ENCODE data around the gene FAT1. TPM values are rescaled to one million over a fixed set of nuclear protein-coding genes. Genes with fewer than 3 reads are reported as not detected.
"Not testable (repeated sequence)": the region's sequence is repeated elsewhere in the genome, so short reads cannot be mapped to it uniquely, and the experiment has no call there.

Gene FAT1
- total RNA-seq, 1 donor from 2014 or later: 67.7 TPM

DNA sequence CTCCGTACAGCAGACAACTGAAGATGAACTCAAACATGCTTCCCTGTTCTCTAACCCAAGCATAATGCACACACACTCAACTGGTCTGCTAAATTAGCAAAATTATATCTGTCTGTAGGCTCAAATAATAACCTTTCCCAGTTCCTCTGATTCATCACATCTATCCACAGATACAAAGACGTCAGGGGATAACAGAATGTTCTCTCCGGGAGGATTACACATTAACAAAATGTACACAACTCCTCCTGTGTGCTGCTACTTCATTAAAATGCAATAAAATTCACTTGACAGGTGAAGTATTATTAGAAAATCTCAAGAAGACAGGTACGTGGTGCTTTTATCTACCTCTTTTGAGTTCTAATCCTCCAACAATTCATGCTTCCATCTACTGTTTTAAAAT lies 57.4 kb downstream of the FAT1 start:
- DNase-seq (ENCODE audit: low spot score): no peak
- Mint-ChIP-seq H3K9me3 (ENCODE audit: unreplicated experiment) (no peaks in the 10 kb centered on the region), H3K27ac (ENCODE audit: unreplicated experiment) (no peak overlapping the region), H3K4me3 (ENCODE audit: unreplicated experiment) (no peak overlapping the region), H3K27me3 (ENCODE audit: unreplicated experiment) (peaks cover 3% of the 10 kb centered on the region), H3K4me1 (ENCODE audit: unreplicated experiment) (no peaks in the 10 kb centered on the region), H3K36me3 (ENCODE audit: low read depth, unreplicated experiment) (peaks cover 4% of the 10 kb centered on the region)
- TF ChIP-seq, protein P1, sequence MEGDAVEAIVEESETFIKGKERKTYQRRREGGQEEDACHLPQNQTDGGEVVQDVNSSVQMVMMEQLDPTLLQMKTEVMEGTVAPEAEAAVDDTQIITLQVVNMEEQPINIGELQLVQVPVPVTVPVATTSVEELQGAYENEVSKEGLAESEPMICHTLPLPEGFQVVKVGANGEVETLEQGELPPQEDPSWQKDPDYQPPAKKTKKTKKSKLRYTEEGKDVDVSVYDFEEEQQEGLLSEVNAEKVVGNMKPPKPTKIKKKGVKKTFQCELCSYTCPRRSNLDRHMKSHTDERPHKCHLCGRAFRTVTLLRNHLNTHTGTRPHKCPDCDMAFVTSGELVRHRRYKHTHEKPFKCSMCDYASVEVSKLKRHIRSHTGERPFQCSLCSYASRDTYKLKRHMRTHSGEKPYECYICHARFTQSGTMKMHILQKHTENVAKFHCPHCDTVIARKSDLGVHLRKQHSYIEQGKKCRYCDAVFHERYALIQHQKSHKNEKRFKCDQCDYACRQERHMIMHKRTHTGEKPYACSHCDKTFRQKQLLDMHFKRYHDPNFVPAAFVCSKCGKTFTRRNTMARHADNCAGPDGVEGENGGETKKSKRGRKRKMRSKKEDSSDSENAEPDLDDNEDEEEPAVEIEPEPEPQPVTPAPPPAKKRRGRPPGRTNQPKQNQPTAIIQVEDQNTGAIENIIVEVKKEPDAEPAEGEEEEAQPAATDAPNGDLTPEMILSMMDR (IDR thresholded peaks at IDR 0.05; ENCODE audit: unreplicated experiment): no peak

DNA sequence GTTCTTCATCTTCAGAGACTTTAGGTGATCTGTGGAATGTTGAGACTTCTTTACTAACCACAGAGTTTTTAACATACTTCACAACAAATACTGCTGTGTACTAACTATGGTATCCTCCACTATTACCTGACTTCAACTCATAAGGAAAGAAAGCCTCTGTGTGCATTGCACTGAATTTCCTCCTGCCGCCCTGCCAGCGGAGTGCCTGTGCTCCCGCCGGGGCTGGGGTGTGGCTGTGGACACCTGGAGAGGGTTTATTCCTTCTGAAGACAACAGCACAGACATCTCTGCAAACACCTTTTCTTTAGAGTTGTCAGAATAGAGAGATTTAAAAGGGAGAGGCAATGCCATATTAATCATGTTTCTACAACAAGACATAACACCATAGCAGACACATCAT lies 63.3 kb downstream of the FAT1 start:
- Mint-ChIP-seq H3K9me3 (ENCODE audit: unreplicated experiment) (no peaks in the 10 kb centered on the region), H3K4me1 (ENCODE audit: unreplicated experiment) (peaks cover 3% of the 10 kb centered on the region), H3K36me3 (ENCODE audit: low read depth, unreplicated experiment) (no peaks in the 10 kb centered on the region), H3K4me3 (ENCODE audit: unreplicated experiment) (no peak overlapping the region), H3K27ac (ENCODE audit: unreplicated experiment) (no peak overlapping the region), H3K27me3 (ENCODE audit: unreplicated experiment) (peaks cover 5% of the 10 kb centered on the region)
- DNase-seq (ENCODE audit: low spot score): no peak
- TF ChIP-seq, protein P1 (IDR thresholded peaks at IDR 0.05; ENCODE audit: unreplicated experiment): no peak

DNA sequence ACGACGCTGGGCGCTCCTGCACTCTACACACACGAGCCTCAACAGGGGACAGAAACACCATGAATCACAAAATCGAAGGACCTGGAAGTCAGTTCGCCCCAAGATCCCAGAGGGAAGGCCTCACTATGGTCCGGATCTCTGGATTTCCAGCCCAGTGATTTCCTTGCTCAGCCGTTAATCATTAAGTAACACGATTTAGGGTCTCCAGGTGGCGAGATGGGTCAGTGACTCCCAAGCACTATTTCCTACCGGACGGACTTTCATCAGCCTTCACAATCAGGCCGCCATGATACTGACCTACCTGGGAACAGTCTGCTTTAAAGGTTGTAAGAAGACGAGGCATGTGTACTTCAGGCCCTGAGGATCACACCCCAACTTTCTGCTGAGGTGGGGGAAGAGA lies 63.7 kb downstream of the FAT1 start:
- peaks cover 3% of the 10 kb centered on the region for H3K4me1 Mint-ChIP-seq (ENCODE audit: unreplicated experiment)
- H3K36me3 Mint-ChIP-seq (ENCODE audit: low read depth, unreplicated experiment): no peaks in the 10 kb centered on the region
- peaks cover 5% of the 10 kb centered on the region for H3K27me3 Mint-ChIP-seq (ENCODE audit: unreplicated experiment)
- no peaks in the 10 kb centered on the region for H3K9me3 Mint-ChIP-seq (ENCODE audit: unreplicated experiment)
- H3K4me3 Mint-ChIP-seq (ENCODE audit: unreplicated experiment): no peak overlapping the region
- no peak overlapping the region for H3K27ac Mint-ChIP-seq (ENCODE audit: unreplicated experiment)
- no peak for DNase-seq (ENCODE audit: low spot score)
- TF ChIP-seq, protein P1 (IDR thresholded peaks at IDR 0.05; ENCODE audit: unreplicated experiment): no peak

DNA sequence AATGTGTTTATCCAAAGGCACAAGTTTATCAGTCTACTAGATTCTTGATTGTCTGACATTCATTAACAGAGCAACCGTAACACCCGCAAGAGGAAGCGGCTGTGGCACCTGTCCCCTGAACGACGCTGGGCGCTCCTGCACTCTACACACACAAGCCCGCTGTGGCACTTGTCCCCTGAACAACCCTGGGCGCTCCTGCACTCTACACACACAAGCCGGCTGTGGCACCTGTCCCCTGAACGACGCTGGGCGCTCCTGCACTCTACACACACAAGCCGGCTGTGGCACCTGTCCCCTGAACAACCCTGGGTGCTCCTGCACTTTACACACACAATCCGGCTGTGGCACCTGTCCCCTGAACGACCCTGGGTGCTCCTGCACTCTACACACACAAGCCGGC lies 64.2 kb downstream of the FAT1 start:
- not testable (repeated sequence) for H3K9me3 Mint-ChIP-seq (ENCODE audit: unreplicated experiment); H3K27ac Mint-ChIP-seq (ENCODE audit: unreplicated experiment); H3K4me1 Mint-ChIP-seq (ENCODE audit: unreplicated experiment); H3K27me3 Mint-ChIP-seq (ENCODE audit: unreplicated experiment); H3K4me3 Mint-ChIP-seq (ENCODE audit: unreplicated experiment); DNase-seq (ENCODE audit: low spot score); H3K36me3 Mint-ChIP-seq (ENCODE audit: low read depth, unreplicated experiment)

DNA sequence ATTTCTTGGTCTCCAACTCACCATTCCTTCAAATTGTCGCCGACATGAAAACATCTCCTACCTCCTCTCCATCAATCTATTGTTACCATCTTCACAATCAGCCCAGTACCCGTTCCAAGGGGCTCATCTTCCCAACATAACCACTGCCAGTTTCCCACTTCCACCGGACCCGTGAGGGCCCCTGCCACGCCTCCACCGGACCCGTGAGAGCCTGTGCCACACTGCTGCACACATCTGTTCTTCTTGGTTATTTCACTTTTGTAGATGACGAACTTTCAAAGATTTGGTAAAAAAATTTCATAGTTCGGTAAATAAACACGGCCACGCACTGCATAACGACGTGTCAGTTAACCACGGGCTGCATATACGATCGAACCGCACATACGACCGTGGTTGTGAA lies 65.0 kb downstream of the FAT1 start:
- Mint-ChIP-seq H3K27ac (ENCODE audit: unreplicated experiment) (no peak overlapping the region), H3K27me3 (ENCODE audit: unreplicated experiment) (peaks cover 5% of the 10 kb centered on the region), H3K36me3 (ENCODE audit: low read depth, unreplicated experiment) (no peaks in the 10 kb centered on the region), H3K9me3 (ENCODE audit: unreplicated experiment) (no peaks in the 10 kb centered on the region), H3K4me3 (ENCODE audit: unreplicated experiment) (no peak overlapping the region), H3K4me1 (ENCODE audit: unreplicated experiment) (peaks cover 6% of the 10 kb centered on the region)
- TF ChIP-seq, protein P1 (IDR thresholded peaks at IDR 0.05; ENCODE audit: unreplicated experiment): no peak
- DNase-seq (ENCODE audit: low spot score): no peak

DNA sequence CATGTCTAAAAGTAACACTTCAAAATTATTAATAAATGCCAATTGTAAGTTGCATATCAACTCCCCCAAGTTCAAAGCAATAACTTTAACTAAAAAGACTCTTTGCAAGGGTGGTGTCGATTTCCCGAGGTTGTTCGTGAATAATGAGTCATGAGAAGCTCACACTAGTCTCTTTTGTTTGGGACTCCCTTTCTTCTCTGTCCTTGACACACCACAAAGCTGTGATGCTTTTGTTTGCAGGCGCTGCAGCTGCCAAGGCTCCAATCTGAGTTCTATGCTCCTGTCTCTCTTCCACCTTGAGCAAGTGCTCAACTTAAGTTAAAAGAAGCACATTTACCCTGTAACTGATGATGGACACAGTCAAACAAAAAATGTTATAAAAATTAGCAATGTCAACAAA lies 65.9 kb downstream of the FAT1 start:
- Mint-ChIP-seq H3K36me3 (ENCODE audit: low read depth, unreplicated experiment) (no peaks in the 10 kb centered on the region), H3K27me3 (ENCODE audit: unreplicated experiment) (peaks cover 5% of the 10 kb centered on the region), H3K4me3 (ENCODE audit: unreplicated experiment) (no peak overlapping the region), H3K9me3 (ENCODE audit: unreplicated experiment) (no peaks in the 10 kb centered on the region), H3K4me1 (ENCODE audit: unreplicated experiment) (peaks cover 13% of the 10 kb centered on the region), H3K27ac (ENCODE audit: unreplicated experiment) (no peak overlapping the region)
- no peak for DNase-seq (ENCODE audit: low spot score)
- TF ChIP-seq, protein P1 (IDR thresholded peaks at IDR 0.05; ENCODE audit: unreplicated experiment): no peak
